ENCODE measurements around the gene KIF15.
A peak's percentile ranks its signal among the peaks of the same experiment; 100 is the strongest.

The KIF15 gene

DNA sequence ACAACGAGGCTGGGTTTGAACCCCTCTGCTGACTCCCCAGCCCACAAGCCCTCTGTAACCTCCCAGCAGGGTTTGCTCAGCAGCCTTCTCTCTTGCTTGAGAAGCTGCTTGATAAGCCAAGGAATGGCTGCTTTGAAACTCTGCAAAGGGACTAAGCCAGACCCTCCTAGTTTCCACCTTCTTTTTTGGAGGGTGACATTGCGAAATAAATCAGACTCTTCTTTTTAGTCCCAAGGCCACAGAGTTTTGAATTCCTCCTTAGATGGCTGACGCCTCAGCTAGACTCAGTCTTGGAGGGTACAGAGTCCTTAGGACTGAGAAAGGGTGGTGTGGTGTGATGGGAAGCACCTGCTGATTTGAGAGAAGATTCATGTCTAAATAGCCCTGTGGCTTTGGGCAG, 114.0 kb downstream of the KIF15 start:
- Mint-ChIP-seq H3K27me3 (peaks cover 4% of the 10 kb centered on the region), H3K36me3 (no peaks in the 10 kb centered on the region), H3K4me1 (no peaks in the 10 kb centered on the region), H3K4me3 (no peak overlapping the region), H3K9me3 (no peaks in the 10 kb centered on the region), H3K27ac (no peak overlapping the region)
- ATAC-seq (ENCODE audit: low read depth) = no peak
- no peak for DNase-seq (ENCODE audit: low spot score in 2 of 2)

DNA sequence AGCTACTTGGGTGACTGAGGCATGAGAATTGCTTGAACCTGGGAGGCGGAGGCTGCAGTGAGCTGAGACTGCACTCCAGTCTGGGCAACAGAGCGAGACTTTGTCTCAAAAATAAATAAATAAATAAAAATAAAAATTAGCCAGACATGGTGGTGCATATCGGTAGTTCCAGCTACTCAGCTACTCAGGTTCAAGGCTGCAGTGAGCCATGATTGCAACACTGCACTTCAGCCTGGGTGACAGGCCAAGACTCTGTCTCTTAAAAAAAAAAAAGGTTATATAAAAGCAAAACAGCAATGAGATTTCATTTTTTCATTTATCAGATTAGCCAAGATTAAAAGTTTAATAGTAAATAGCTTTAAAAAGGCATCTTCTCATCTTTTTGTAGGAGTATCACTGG, 115.7 kb downstream of the KIF15 start:
- no peak overlapping the region for H3K27ac Mint-ChIP-seq
- H3K27me3 Mint-ChIP-seq = peaks cover 4% of the 10 kb centered on the region
- no peaks in the 10 kb centered on the region for H3K36me3 Mint-ChIP-seq
- no peaks in the 10 kb centered on the region for H3K4me1 Mint-ChIP-seq
- no peak for ATAC-seq (ENCODE audit: low read depth)
- H3K4me3 Mint-ChIP-seq = no peak overlapping the region
- no peak for DNase-seq (ENCODE audit: low spot score in 2 of 2)
- H3K9me3 Mint-ChIP-seq = no peaks in the 10 kb centered on the region

DNA sequence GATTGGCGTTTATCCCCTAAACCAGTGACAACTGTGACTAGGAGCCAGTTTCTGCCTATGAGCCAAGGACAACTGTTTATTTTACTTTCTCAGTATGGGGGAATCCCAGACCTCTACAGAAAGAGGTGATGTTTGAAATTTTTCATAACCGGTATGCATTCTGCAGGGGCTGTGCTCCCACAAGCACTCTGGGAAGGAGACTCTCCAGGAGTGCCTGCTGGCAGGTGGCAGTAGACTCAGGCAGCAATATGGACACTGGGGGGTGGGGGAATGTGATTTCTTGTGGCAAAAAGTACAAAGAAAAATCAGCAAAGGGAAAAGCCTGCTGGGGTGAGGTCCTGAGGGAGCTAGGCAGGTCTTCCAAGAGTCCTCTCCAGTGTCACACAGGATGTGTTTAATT, 118.7 kb downstream of the KIF15 start:
- no peaks in the 10 kb centered on the region for H3K36me3 Mint-ChIP-seq
- ATAC-seq (ENCODE audit: low read depth) (no peak), DNase-seq (ENCODE audit: low spot score in 2 of 2) (no peak)
- no peaks in the 10 kb centered on the region for H3K9me3 Mint-ChIP-seq
- H3K4me1 Mint-ChIP-seq = no peaks in the 10 kb centered on the region
- no peak overlapping the region for H3K27ac Mint-ChIP-seq
- H3K4me3 Mint-ChIP-seq = no peak overlapping the region
- peaks cover 6% of the 10 kb centered on the region for H3K27me3 Mint-ChIP-seq

DNA sequence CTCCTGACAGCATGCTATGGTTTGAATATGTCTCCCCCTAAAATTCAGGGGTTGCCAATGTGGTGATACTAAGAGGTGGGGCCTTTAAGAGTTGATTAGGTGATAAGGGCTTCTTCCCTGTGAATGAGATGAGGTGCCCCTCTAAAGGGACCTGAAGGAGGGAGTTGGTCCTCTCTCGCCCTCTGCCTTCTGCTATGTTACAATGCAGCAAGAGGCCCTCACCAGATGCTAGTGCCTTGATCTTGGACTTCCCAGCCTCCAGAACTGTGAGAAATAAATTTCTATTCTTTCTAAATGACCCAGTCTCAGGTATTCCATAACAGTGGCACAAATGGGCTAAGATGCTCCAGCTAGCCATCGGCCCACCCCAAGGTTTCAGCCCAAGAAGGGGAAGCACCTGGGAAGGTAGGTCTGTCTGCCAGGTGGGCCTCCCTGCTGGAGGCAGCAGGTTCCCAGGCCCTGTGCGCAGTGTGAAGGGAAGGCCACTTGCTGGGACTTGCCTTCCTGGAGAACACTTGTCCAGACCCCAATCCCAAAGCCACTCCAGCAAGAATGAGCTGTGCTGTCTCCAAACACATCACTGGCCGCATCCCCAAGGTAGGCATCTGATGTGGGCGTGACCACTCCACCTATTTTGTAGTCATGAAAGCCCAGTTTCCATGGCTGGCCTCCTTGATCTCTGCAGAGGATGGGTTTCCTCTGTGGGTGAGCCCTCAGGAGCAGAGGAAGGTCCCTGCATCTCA, 121.8 kb downstream of the KIF15 start:
- H3K4me1 Mint-ChIP-seq = no peaks in the 10 kb centered on the region
- ATAC-seq (ENCODE audit: low read depth) (no peak), DNase-seq (ENCODE audit: low spot score in 2 of 2) (no peak)
- no peak overlapping the region for H3K4me3 Mint-ChIP-seq
- H3K36me3 Mint-ChIP-seq = no peaks in the 10 kb centered on the region
- peaks cover 14% of the 10 kb centered on the region for H3K27me3 Mint-ChIP-seq
- no peak overlapping the region for H3K27ac Mint-ChIP-seq
- no peaks in the 10 kb centered on the region for H3K9me3 Mint-ChIP-seq

DNA sequence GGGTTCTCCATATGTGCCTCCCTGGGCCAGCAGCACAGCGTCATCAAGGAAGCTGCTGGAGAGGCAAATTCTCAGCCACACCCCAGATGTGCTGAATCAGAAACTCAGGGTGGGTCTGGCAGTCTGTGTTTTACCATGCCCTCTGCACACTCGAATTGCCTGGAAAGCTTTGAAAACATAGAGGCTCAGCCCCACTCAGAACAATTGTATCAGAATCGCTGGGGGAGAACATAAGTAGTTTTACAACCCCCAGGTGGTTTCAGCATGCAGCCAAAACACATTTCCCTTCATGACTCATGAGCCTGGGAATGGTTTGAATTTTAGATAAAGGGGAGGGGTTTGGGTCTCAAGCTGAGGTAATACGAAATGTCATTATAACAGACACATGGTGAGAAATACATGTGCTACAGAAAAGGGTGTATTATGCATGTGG, 122.4 kb downstream of the KIF15 start:
- Mint-ChIP-seq H3K4me1 (no peaks in the 10 kb centered on the region), H3K36me3 (no peaks in the 10 kb centered on the region), H3K4me3 (no peak overlapping the region), H3K27ac (no peak overlapping the region), H3K9me3 (no peaks in the 10 kb centered on the region), H3K27me3 (peaks cover 12% of the 10 kb centered on the region)
- ATAC-seq (ENCODE audit: low read depth) (no peak), DNase-seq (ENCODE audit: low spot score in 2 of 2) (no peak)

DNA sequence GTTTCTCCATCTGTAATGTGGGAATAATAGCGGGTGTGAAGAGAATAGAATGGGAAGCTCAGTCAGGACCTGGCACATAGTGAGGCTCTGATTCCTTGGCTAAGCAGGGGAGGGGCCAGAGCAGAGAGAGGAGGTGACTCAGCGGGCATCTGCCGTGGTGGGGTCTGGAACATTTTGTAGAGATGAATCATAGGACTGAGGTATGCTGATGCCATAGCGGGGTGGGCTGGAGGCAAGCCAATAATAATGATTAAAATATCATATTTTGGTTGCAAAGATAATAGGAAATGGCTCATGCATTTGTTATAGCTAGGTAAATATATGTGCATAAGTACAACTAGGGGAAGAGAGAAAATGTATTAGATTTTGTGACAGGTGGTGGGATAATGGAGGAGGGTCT, 124.0 kb downstream of the KIF15 start:
- no peak for DNase-seq (ENCODE audit: low spot score in 2 of 2)
- no peak overlapping the region for H3K27ac Mint-ChIP-seq
- ATAC-seq (ENCODE audit: low read depth) = no peak
- no peaks in the 10 kb centered on the region for H3K36me3 Mint-ChIP-seq
- H3K9me3 Mint-ChIP-seq = no peaks in the 10 kb centered on the region
- H3K4me3 Mint-ChIP-seq = no peak overlapping the region
- H3K4me1 Mint-ChIP-seq = peaks cover 3% of the 10 kb centered on the region
- H3K27me3 Mint-ChIP-seq = peaks cover 12% of the 10 kb centered on the region

DNA sequence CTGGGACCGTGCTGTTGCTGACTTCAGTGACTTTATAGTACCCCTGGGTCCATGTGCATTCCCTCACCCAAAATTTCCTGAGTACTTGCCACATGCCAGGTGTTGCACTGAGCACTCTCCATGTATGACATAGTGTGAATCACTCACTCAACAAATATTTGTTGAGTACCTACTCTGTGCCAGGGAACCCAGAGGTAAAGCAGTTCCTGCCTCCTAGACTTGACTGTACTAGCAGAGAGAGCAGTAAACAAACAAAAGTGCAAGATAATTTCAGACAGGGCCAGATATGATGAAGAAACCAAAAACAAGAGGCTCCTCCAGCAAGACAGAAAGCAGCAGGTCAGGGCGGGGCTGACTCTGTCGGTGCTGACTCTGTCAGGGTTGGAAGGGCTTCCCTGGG, 125.0 kb downstream of the KIF15 start:
- DNase-seq (ENCODE audit: low spot score in 2 of 2) (no peak), ATAC-seq (ENCODE audit: low read depth) (no peak)
- Mint-ChIP-seq H3K4me3 (no peak overlapping the region), H3K27me3 (peaks cover 15% of the 10 kb centered on the region), H3K4me1 (peaks cover 3% of the 10 kb centered on the region), H3K36me3 (no peaks in the 10 kb centered on the region), H3K9me3 (no peaks in the 10 kb centered on the region), H3K27ac (peak overlapping the region; percentile 21)

DNA sequence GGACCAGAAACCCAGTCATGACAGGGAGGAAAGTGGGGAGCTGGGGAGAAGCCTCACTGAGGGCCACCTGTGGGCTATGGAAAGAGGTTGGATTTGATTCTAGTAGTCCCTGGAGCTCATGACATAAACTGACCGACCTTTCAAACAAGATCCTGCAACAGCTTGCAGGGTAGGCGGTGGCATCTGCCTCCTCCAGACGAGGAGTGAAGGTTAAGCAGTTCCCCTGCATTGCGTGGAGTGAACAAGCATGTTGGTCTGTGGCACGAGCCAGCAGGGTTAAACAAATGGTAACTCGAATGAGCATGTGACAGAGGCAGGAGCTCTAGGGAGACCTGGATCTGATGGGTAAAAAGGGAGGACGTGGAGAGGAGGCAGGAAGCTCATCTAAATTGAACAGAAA, 125.5 kb downstream of the KIF15 start:
- Mint-ChIP-seq H3K27me3 (peaks cover 15% of the 10 kb centered on the region), H3K36me3 (no peaks in the 10 kb centered on the region), H3K27ac (no peak overlapping the region), H3K4me3 (no peak overlapping the region), H3K4me1 (peaks cover 3% of the 10 kb centered on the region), H3K9me3 (no peaks in the 10 kb centered on the region)
- no peak for ATAC-seq (ENCODE audit: low read depth)
- no peak for DNase-seq (ENCODE audit: low spot score in 2 of 2)

DNA sequence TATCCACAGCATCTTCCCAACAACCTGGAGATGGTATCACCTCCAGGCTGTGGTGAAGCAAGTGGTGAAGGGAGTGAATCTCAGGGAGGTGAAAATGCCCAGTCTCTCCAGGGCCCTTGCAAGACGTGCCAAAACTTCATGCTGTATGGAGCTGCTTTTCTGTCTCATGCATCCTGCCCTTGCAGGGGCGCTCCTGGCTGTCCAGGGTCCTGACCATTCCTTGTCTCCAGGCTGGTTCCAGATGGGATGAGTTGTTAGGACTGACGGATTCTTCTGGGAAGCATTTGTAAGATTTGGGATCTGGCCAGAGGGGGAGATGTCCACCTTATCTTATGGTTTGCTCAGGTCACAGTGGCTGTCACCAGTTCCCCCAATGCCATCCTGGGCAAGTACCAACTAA, 128.7 kb downstream of the KIF15 start:
- H3K4me3 Mint-ChIP-seq = no peak overlapping the region
- no peaks in the 10 kb centered on the region for H3K36me3 Mint-ChIP-seq
- no peak for DNase-seq (ENCODE audit: low spot score in 2 of 2)
- no peak for ATAC-seq (ENCODE audit: low read depth)
- H3K9me3 Mint-ChIP-seq = no peaks in the 10 kb centered on the region
- peaks cover 3% of the 10 kb centered on the region for H3K4me1 Mint-ChIP-seq
- peaks cover 17% of the 10 kb centered on the region for H3K27me3 Mint-ChIP-seq
- no peak overlapping the region for H3K27ac Mint-ChIP-seq

DNA sequence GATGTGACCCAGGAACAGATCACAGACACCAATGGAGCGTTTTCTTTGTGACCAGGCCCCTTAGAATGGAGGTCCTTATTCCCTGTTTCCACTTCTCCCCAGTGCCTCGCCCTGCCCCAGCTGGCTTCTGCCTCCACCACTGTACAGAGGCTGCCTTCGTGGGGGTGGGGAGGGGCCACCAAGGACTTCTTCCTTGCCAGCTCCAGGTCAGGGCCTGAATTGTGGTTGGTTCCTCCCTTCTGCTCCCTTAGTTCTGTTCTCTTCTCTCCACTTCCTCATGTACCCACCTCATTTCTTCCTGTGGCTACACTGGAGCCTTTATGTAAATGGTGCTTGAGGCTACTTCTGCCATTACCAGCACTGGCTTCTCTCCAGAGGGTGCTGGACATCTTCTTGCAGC, 129.3 kb downstream of the KIF15 start:
- ATAC-seq (ENCODE audit: low read depth) (no peak), DNase-seq (ENCODE audit: low spot score in 2 of 2) (no peak)
- Mint-ChIP-seq H3K27me3 (peaks cover 13% of the 10 kb centered on the region), H3K9me3 (no peaks in the 10 kb centered on the region), H3K4me3 (no peak overlapping the region), H3K4me1 (peaks cover 3% of the 10 kb centered on the region), H3K27ac (no peak overlapping the region), H3K36me3 (no peaks in the 10 kb centered on the region)

DNA sequence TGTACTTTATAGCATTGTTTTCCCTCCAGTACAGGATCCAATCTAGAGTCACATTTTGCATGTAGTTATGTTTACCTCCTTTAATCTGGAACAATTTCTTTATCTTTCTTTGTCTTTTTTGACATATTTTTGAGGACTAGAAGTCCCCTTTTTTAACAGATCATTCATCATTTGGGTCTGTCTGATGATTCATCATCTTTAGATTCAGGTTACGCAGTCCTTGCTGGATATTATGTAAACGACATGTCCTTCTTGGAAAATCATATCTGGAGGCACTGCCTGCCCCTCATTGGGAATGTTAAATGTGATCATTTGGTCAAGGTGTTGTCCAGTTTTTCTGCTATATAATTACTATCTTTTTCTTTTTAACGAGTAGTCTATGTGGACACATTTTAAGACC, 131.1 kb downstream of the KIF15 start:
- H3K36me3 Mint-ChIP-seq = no peaks in the 10 kb centered on the region
- H3K4me1 Mint-ChIP-seq = peaks cover 6% of the 10 kb centered on the region
- no peak overlapping the region for H3K27ac Mint-ChIP-seq
- no peaks in the 10 kb centered on the region for H3K9me3 Mint-ChIP-seq
- H3K27me3 Mint-ChIP-seq = peaks cover 7% of the 10 kb centered on the region
- DNase-seq (ENCODE audit: low spot score in 2 of 2) (no peak), ATAC-seq (ENCODE audit: low read depth) (no peak)
- H3K4me3 Mint-ChIP-seq = no peak overlapping the region

DNA sequence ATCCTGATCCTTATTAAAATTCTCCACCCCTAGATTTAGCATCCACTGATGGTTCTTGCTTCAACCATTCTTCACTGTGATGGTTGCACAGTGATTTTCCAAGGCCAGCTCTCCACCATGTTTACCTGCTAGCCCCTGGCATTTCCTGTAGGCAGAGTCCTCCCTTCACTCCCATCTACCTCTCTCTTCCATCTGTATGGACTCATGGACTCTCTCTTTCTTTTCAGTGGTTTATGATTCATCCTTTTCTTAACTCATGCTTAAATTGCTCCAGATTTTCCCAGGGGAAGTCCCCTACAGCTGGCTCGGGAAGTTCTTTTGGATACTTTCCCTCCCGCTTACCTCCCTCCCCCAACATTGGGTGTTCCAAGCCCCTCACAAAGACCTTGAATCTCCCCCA, 131.5 kb downstream of the KIF15 start:
- peaks cover 6% of the 10 kb centered on the region for H3K4me1 Mint-ChIP-seq
- no peak for DNase-seq (ENCODE audit: low spot score in 2 of 2)
- no peaks in the 10 kb centered on the region for H3K36me3 Mint-ChIP-seq
- no peak overlapping the region for H3K4me3 Mint-ChIP-seq
- ATAC-seq (ENCODE audit: low read depth) = no peak
- peaks cover 7% of the 10 kb centered on the region for H3K27me3 Mint-ChIP-seq
- H3K9me3 Mint-ChIP-seq = no peaks in the 10 kb centered on the region
- H3K27ac Mint-ChIP-seq = no peak overlapping the region

DNA sequence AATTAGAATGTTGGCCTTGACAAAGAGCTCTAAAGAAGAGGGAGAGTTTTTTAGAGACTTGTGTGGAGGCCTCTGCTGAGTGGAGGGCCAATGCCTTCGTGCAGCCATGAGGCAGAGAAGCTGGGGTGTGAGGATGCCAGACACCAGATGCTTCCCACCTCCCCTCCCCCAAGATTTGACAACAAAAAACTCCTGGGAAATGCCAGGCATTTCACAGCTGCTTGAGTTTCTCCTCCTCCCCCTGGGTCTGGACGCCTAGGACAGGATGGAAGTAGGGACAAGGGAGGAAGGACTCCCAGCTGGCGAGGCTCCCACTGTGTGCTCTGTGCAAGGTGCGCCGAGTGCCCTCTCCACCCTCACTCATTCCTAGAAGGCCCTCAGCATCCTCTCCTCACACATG, 132.9 kb downstream of the KIF15 start:
- Mint-ChIP-seq H3K27me3 (peaks cover 8% of the 10 kb centered on the region), H3K36me3 (no peaks in the 10 kb centered on the region), H3K4me3 (no peak overlapping the region), H3K27ac (no peak overlapping the region), H3K4me1 (peaks cover 6% of the 10 kb centered on the region), H3K9me3 (no peaks in the 10 kb centered on the region)
- DNase-seq (ENCODE audit: low spot score in 2 of 2) (no peak), ATAC-seq (ENCODE audit: low read depth) (no peak)

DNA sequence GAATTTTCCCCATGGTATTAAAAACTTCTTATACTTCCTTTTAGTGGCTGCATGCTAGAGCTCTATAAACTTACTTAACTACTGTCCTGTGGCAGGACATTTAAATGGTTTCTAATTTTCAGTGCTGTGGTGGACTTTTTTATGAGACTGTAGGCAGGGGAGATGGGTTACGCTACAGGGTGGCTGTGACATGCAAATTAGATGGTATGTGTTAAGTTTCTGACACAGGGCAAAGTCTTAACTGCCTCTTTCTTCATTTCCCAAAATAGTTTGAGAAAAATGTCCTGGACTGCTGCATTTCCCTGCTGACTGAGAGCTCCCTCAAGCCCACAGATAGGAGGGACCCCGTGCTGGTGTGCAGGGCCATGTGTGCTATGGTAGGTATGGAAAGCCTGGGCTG, 134.8 kb downstream of the KIF15 start:
- ATAC-seq (ENCODE audit: low read depth) = no peak
- Mint-ChIP-seq H3K27ac (no peak overlapping the region), H3K4me1 (peaks cover 2% of the 10 kb centered on the region), H3K27me3 (peaks cover 12% of the 10 kb centered on the region), H3K9me3 (no peaks in the 10 kb centered on the region), H3K4me3 (no peak overlapping the region), H3K36me3 (no peaks in the 10 kb centered on the region)
- no peak for DNase-seq (ENCODE audit: low spot score in 2 of 2)

DNA sequence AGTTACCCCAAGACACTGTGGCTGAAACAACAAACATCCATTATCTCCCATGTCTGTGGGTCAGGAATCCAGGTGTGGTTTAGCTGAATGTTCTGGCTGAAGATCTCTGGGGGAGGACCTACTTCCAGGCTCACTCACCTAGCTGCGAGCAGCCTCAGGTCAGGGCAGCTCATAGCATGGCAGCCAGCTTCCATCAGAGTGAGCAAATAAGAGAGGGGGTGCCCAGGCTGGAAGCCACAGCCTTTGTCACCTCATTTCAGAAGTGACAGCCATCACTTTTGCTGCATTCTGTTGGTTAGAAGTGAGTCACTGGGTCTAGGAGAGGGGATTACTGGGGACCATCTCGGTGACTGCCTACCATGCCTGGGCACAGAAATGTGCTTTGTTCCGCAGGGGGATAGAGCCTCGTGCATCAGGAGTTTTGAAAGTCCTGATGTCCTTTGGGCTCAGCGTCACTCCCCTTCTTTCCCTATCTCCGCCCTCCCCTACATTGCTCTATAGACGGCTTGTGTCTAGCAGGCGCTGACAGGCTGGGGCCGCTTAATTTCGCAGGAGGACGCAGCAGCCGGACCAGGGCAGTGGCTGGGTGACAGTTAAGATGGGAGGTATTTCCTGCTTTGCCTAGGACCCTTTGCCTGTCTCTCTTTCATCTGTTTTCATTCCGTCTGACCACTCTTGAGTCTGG, 138.2 kb downstream of the KIF15 start:
- Mint-ChIP-seq H3K4me1 (peaks cover 2% of the 10 kb centered on the region), H3K9me3 (no peaks in the 10 kb centered on the region), H3K27ac (no peak overlapping the region), H3K36me3 (no peaks in the 10 kb centered on the region), H3K27me3 (peaks cover 8% of the 10 kb centered on the region), H3K4me3 (no peak overlapping the region)
- DNase-seq (ENCODE audit: low spot score in 2 of 2) (no peak), ATAC-seq (ENCODE audit: low read depth) (no peak)
